ENCODE data around the gene MARCHF9. TPM values are rescaled to one million over a fixed set of nuclear protein-coding genes. Genes with fewer than 3 reads are reported as not detected.

MARCHF9 gene
- total and polyA plus RNA-seq, 2 donors (not counting 1 experiment from before 2014, with no cell fraction given), result 81.4 to 128 TPM

- peak overlapping the region; percentile 91 for H3K4me3 Mint-ChIP-seq
- H3K27me3 Mint-ChIP-seq, result no peaks in the 10 kb centered on the region
- peaks cover 40 to 55% of the 10 kb centered on the region in 2 donors for H3K4me1 ChIP-seq (ENCODE audit: control insufficient read depth in 2 of 2, insufficient read depth in 2 of 2, low read length in 2 of 2)
- DNase-seq (no peak), ATAC-seq (ENCODE audit: low read depth) (no peak)
- peaks cover 1 to 37% of the 10 kb centered on the region in 2 experiments for H3K36me3 ChIP-seq (replicated peaks in 1 of 2; ENCODE audit: control extremely low read depth in 1 of 2, control insufficient read depth in 1 of 2, extremely low read depth in 1 of 2, insufficient read depth in 2 of 2, low read length in 1 of 2)
- H3K4me3 ChIP-seq (ENCODE audit: control extremely low read depth in 1 of 5, extremely low read depth in 1 of 5, insufficient read depth in 1 of 5, low read depth in 2 of 5, low read length in 4 of 5), result peak overlapping the region in 4 of 5 experiments; percentile 7 to 27 (median 12)
- no peaks in the 10 kb centered on the region for H3K9me3 ChIP-seq (ENCODE audit: control extremely low read depth in 1 of 3, control insufficient read depth in 2 of 3, insufficient read depth in 1 of 3, low read length in 2 of 3)
- intact Hi-C loops (cut with micrococcal nuclease), result loop anchor here (1.0 to 10.0 kb wide), 10 partner anchors 8 to 1635 kb away; partner anchors contain the start of genes DCTN2, DDIT3, EEF1AKMT3 and GLI1
- peaks cover 56% of the 10 kb centered on the region for H3K4me1 Mint-ChIP-seq
- peak overlapping the region; percentile 50 for H3K9ac ChIP-seq (ENCODE audit: low read length)
- ChIA-PET CTCF (interaction anchor here (0.9 to 1.2 kb wide), 3 partner anchors 11 to 995 kb away, joined by 3 to 9 read pairs (median 3); no protein-coding TSS in a partner anchor), POLR2A (no interaction called here)
- TF ChIP-seq EZH2 (IDR thresholded peaks at IDR 0.05; ENCODE audit: borderline replicate concordance, insufficient read depth, low read depth, low read length, poor library complexity, severe bottlenecking) (no peak), CTCF (IDR thresholded peaks at IDR 0.05) (no peak)
- H3K27ac Mint-ChIP-seq, result peak overlapping the region; percentile 95
- peaks cover 24% of the 10 kb centered on the region for H3K79me2 ChIP-seq (ENCODE audit: control insufficient read depth, insufficient read depth, low read length)
- no peaks in the 10 kb centered on the region for H3K9me3 Mint-ChIP-seq (ENCODE audit: insufficient read depth)
- peaks cover 16% of the 10 kb centered on the region for H4K20me1 ChIP-seq (ENCODE audit: control insufficient read depth, insufficient read depth, low read length, poor library complexity, severe bottlenecking)
- H3K4me2 ChIP-seq (replicated peaks; ENCODE audit: low read depth, low read length, poor library complexity, severe bottlenecking), result peak overlapping the region; percentile 64
- 6% methylated on average over 3 of the region's 5 CpGs for WGBS (ENCODE audit: insufficient coverage)
- H3K27ac ChIP-seq (ENCODE audit: low read length in 2 of 2), result peak overlapping the region; percentile 74 to 98
- H2AFZ ChIP-seq (ENCODE audit: insufficient read depth, low read depth, low read length, poor library complexity, severe bottlenecking), result no peak overlapping the region
- no peaks in the 10 kb centered on the region for H3K27me3 ChIP-seq (replicated peaks in 1 of 4; ENCODE audit: control extremely low read depth in 1 of 4, control insufficient read depth in 3 of 4, insufficient read depth in 4 of 4, low read length in 3 of 4)
Measured at GRCh38 chr12:57752668-57753000, 2.3 kb upstream of the MARCHF9 start.

DNA sequence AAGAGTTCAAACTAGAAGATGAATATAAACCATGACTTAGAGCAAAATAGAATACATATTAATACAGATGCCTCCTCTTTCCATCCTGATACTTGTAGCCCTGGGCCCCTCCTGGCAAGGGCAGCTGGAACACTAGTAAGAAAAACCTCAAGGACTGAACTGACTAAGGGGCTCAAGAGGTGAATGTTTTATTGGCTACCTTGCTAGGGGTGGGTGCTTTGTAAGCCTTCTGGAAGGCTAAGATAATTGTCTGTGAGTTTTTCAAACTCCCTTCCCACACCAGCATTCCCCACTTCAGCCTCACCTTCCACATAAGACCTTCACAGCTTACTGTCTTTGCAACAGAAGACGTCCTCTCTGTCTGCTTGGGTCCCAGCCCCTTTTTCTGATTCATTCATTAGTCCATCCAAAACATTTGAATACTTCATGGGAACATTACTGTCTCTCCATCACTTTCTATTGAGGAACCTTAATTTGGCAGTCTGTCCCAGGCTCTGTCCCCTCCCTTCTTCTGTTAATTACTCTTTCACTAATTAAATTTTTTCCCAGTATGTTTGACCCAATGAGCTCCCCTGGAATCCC lies 1.1 kb upstream of the MARCHF9 start:
- peaks cover 36% of the 10 kb centered on the region for H3K79me2 ChIP-seq (ENCODE audit: control insufficient read depth, insufficient read depth, low read length)
- H3K4me1 Mint-ChIP-seq, result peaks cover 61% of the 10 kb centered on the region
- no peaks in the 10 kb centered on the region for H3K9me3 Mint-ChIP-seq (ENCODE audit: insufficient read depth)
- TF ChIP-seq CTCF (IDR thresholded peaks at IDR 0.05) (no peak), EZH2 (IDR thresholded peaks at IDR 0.05; ENCODE audit: borderline replicate concordance, insufficient read depth, low read depth, low read length, poor library complexity, severe bottlenecking) (no peak)
- peak; percentile 34 for DNase-seq
- H3K4me1 ChIP-seq (ENCODE audit: control insufficient read depth in 2 of 2, insufficient read depth in 2 of 2, low read length in 2 of 2), result peaks cover 40 to 59% of the 10 kb centered on the region in 2 donors
- H3K36me3 ChIP-seq (replicated peaks in 1 of 2; ENCODE audit: control extremely low read depth in 1 of 2, control insufficient read depth in 1 of 2, extremely low read depth in 1 of 2, insufficient read depth in 2 of 2, low read length in 1 of 2), result peaks cover 1 to 39% of the 10 kb centered on the region in 2 experiments
- intact Hi-C loops (cut with micrococcal nuclease), result loop anchor here (2.0 to 10.0 kb wide), 7 partner anchors 59 to 1637 kb away; partner anchors contain the start of genes DDIT3, GLI1, INHBE and MARS1
- no peaks in the 10 kb centered on the region for H3K27me3 ChIP-seq (replicated peaks in 1 of 4; ENCODE audit: control extremely low read depth in 1 of 4, control insufficient read depth in 3 of 4, insufficient read depth in 4 of 4, low read length in 3 of 4)
- peaks cover 29% of the 10 kb centered on the region for H4K20me1 ChIP-seq (ENCODE audit: control insufficient read depth, insufficient read depth, low read length, poor library complexity, severe bottlenecking)
- H2AFZ ChIP-seq (ENCODE audit: insufficient read depth, low read depth, low read length, poor library complexity, severe bottlenecking), result no peak overlapping the region
- no peak overlapping the region for H3K4me3 ChIP-seq (ENCODE audit: control extremely low read depth in 1 of 5, extremely low read depth in 1 of 5, insufficient read depth in 1 of 5, low read depth in 2 of 5, low read length in 4 of 5)
- no peaks in the 10 kb centered on the region for H3K9me3 ChIP-seq (ENCODE audit: control extremely low read depth in 1 of 3, control insufficient read depth in 2 of 3, insufficient read depth in 1 of 3, low read length in 2 of 3)
- peak overlapping the region; percentile 90 for H3K4me2 ChIP-seq (replicated peaks; ENCODE audit: low read depth, low read length, poor library complexity, severe bottlenecking)
- H3K27me3 Mint-ChIP-seq, result no peaks in the 10 kb centered on the region
- ChIA-PET CTCF (interaction anchor here (0.6 to 1.5 kb wide), 3 partner anchors 9 to 151 kb away, joined by 3 to 5 read pairs (median 5); partner anchors contain the start of genes EEF1AKMT3 and METTL1), POLR2A (interaction anchor here (0.6 kb wide), 1 partner anchor 9 kb away, joined by 3 read pairs; the partner anchor contains the start of gene TSPAN31)
- no peak for ATAC-seq (ENCODE audit: low read depth)
- H3K4me3 Mint-ChIP-seq, result peak overlapping the region; percentile 96
- peak overlapping the region; percentile 74 to 98 for H3K27ac ChIP-seq (ENCODE audit: low read length in 2 of 2)
- 86% methylated on average over 1 of the region's 1 CpG for WGBS (ENCODE audit: insufficient coverage)
- H3K27ac Mint-ChIP-seq, result peak overlapping the region; percentile 95
- no peak overlapping the region for H3K9ac ChIP-seq (ENCODE audit: low read length)
